ENCODE data around the gene TOM1L2.

TOM1L2 gene

GRCh38 chr17:17835415-17836249 lies 136.6 kb downstream of the TOM1L2 start:
- no peak for DNase-seq (ENCODE audit: low read depth)

GRCh38 chr17:17834974-17835373 lies 137.2 kb downstream of the TOM1L2 start:
- no peak for DNase-seq (ENCODE audit: low read depth)

- DNase-seq (ENCODE audit: low read depth): no peak
These were observed 138.4 kb downstream of the TOM1L2 start for GRCh38 chr17:17833658-17834357.

GRCh38 chr17:17832032-17832363 lies 140.2 kb downstream of the TOM1L2 start:
- no peak for DNase-seq (ENCODE audit: low read depth)

- no peak for DNase-seq (ENCODE audit: low read depth)
These were observed 140.8 kb downstream of the TOM1L2 start for GRCh38 chr17:17831208-17832031.

- no peak for DNase-seq (ENCODE audit: low read depth)
These were observed 141.4 kb downstream of the TOM1L2 start for GRCh38 chr17:17830740-17831207.

GRCh38 chr17:17830269-17830567 lies 142.0 kb downstream of the TOM1L2 start:
- DNase-seq (ENCODE audit: low read depth): no peak

- DNase-seq (ENCODE audit: low read depth): no peak
These were observed 144.2 kb downstream of the TOM1L2 start for GRCh38 chr17:17827826-17828621.

GRCh38 chr17:17826942-17827785 lies 145.0 kb downstream of the TOM1L2 start:
- no peak for DNase-seq (ENCODE audit: low read depth)

GRCh38 chr17:17826342-17826713 lies 145.9 kb downstream of the TOM1L2 start:
- DNase-seq (ENCODE audit: low read depth): no peak

GRCh38 chr17:17824783-17825614 lies 147.2 kb downstream of the TOM1L2 start:
- no peak for DNase-seq (ENCODE audit: low read depth)

GRCh38 chr17:17824119-17824782 lies 147.9 kb downstream of the TOM1L2 start:
- no peak for DNase-seq (ENCODE audit: low read depth)

GRCh38 chr17:17823433-17824118 lies 148.6 kb downstream of the TOM1L2 start:
- peak; percentile 57 for DNase-seq (ENCODE audit: low read depth)

GRCh38 chr17:17822616-17823015 lies 149.6 kb downstream of the TOM1L2 start:
- no peak for DNase-seq (ENCODE audit: low read depth)

GRCh38 chr17:17822189-17822588 lies 150.0 kb downstream of the TOM1L2 start:
- DNase-seq (ENCODE audit: low read depth): no peak

- DNase-seq (ENCODE audit: low read depth): no peak
These were observed 151.6 kb downstream of the TOM1L2 start for GRCh38 chr17:17820463-17821158.

GRCh38 chr17:17820046-17820445 lies 152.2 kb downstream of the TOM1L2 start:
- DNase-seq (ENCODE audit: low read depth): no peak

GRCh38 chr17:17819561-17819995 lies 152.6 kb downstream of the TOM1L2 start:
- peak; percentile 55 for DNase-seq (ENCODE audit: low read depth)
